ENCODE measurements around the gene VDR.
A peak's percentile ranks its signal among the peaks of the same experiment; 100 is the strongest.

VDR gene

DNA sequence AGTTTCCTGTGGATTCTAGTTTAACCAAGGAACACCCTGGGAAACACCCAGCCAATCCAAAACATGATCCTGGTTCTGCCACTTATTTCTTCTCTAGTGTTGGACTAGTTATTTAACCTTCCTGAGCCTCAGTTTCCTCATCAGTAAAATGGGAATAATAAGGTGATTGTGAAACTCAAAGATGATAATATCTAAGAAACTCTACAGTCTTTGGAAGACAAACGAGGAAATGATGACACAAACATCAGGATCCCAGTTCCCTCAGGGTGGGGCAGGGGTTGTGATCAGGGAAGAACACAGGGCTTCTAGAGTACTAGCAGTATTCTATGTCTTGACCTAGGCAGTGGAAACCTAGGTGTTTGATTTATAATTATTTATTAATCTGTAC lies 40.5 kb upstream of the VDR start:
- no peaks in the 10 kb centered on the region for H3K36me3 ChIP-seq (ENCODE audit: insufficient read depth, insufficient read length, low read length)
- TF ChIP-seq ZNF274 (IDR thresholded peaks at IDR 0.05; ENCODE audit: low read depth, low read length) = no peak
- TF ChIP-seq SUZ12 (IDR thresholded peaks at IDR 0.05; ENCODE audit: extremely low read depth, insufficient read depth, insufficient read length) = no peak
- no peak for TF ChIP-seq YY1 (IDR thresholded peaks at IDR 0.05; ENCODE audit: insufficient read depth, insufficient read length)
- H3K4me1 ChIP-seq (ENCODE audit: insufficient read depth, insufficient read length) = peaks cover 14% of the 10 kb centered on the region
- no peaks in the 10 kb centered on the region for H3K9me3 ChIP-seq (ENCODE audit: insufficient read depth, low read length)
- H3K4me3 ChIP-seq (ENCODE audit: insufficient read length, low read depth) = no peak overlapping the region
- H3K9ac ChIP-seq (ENCODE audit: insufficient read length, low read depth) = no peak overlapping the region
- H3K27me3 ChIP-seq (ENCODE audit: insufficient read depth, insufficient read length) = peaks cover 35% of the 10 kb centered on the region
- DNase-seq (ENCODE audit: low read depth, low spot score) = no peak

DNA sequence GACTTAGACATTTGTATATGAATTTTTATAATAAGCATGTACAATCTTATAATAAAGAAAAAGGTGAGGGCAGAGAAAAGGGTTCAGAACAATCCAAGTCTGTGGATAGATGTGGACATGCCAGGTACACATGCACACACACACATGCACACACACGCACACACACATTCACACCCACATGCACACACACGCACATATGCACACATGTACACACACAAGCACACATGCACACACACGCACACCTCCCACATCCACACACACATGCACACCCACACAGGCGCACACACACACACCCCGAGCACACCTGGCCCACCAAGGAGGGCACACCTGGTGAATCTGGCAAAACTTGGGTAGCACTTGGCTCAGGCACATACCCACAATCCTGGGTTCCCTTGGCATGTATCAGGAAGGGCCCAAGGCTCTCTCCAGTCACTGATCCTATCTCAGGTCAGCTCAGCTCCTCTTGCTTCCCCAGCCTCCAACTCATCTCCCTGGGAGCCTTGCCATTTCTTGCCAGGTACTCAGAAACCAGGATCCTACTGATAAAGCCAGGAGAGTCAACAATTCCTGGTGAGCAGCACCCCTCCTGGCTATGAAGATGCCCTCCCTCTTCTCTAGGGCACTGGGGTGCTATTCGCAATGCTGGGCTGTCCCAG lies 40.0 kb upstream of the VDR start:
- no peak for TF ChIP-seq SUZ12 (IDR thresholded peaks at IDR 0.05; ENCODE audit: extremely low read depth, insufficient read depth, insufficient read length)
- no peak for TF ChIP-seq ZNF274 (IDR thresholded peaks at IDR 0.05; ENCODE audit: low read depth, low read length)
- no peak for TF ChIP-seq YY1 (IDR thresholded peaks at IDR 0.05; ENCODE audit: insufficient read depth, insufficient read length)
- peaks cover 35% of the 10 kb centered on the region for H3K27me3 ChIP-seq (ENCODE audit: insufficient read depth, insufficient read length)
- peaks cover 14% of the 10 kb centered on the region for H3K4me1 ChIP-seq (ENCODE audit: insufficient read depth, insufficient read length)
- no peak overlapping the region for H3K4me3 ChIP-seq (ENCODE audit: insufficient read length, low read depth)
- H3K9ac ChIP-seq (ENCODE audit: insufficient read length, low read depth) = no peak overlapping the region
- no peak for DNase-seq (ENCODE audit: low read depth, low spot score)
- H3K9me3 ChIP-seq (ENCODE audit: insufficient read depth, low read length) = no peaks in the 10 kb centered on the region
- H3K36me3 ChIP-seq (ENCODE audit: insufficient read depth, insufficient read length, low read length) = no peaks in the 10 kb centered on the region

GRCh38 chr12:47943623-47944340 lies 39.0 kb upstream of the VDR start:
- Histone ChIP-seq H3K9ac (ENCODE audit: insufficient read length, low read depth) (no peak overlapping the region), H3K4me3 (ENCODE audit: insufficient read length, low read depth) (no peak overlapping the region), H3K4me1 (ENCODE audit: insufficient read depth, insufficient read length) (peaks cover 9% of the 10 kb centered on the region), H3K27me3 (ENCODE audit: insufficient read depth, insufficient read length) (peaks cover 32% of the 10 kb centered on the region), H3K36me3 (ENCODE audit: insufficient read depth, insufficient read length, low read length) (no peaks in the 10 kb centered on the region), H3K9me3 (ENCODE audit: insufficient read depth, low read length) (no peaks in the 10 kb centered on the region)
- no peak for TF ChIP-seq SUZ12 (IDR thresholded peaks at IDR 0.05; ENCODE audit: extremely low read depth, insufficient read depth, insufficient read length)
- no peak for DNase-seq (ENCODE audit: low read depth, low spot score)

- H3K4me3 ChIP-seq (ENCODE audit: insufficient read length, low read depth) = no peak overlapping the region
- DNase-seq (ENCODE audit: low read depth, low spot score) = no peak
- no peaks in the 10 kb centered on the region for H3K36me3 ChIP-seq (ENCODE audit: insufficient read depth, insufficient read length, low read length)
- H3K9me3 ChIP-seq (ENCODE audit: insufficient read depth, low read length) = no peaks in the 10 kb centered on the region
- peaks cover 5% of the 10 kb centered on the region for H3K4me1 ChIP-seq (ENCODE audit: insufficient read depth, insufficient read length)
- no peak overlapping the region for H3K9ac ChIP-seq (ENCODE audit: insufficient read length, low read depth)
- peaks cover 28% of the 10 kb centered on the region for H3K27me3 ChIP-seq (ENCODE audit: insufficient read depth, insufficient read length)
- TF ChIP-seq ZNF274 (IDR thresholded peaks at IDR 0.05; ENCODE audit: low read depth, low read length) (no peak), SUZ12 (IDR thresholded peaks at IDR 0.05; ENCODE audit: extremely low read depth, insufficient read depth, insufficient read length) (no peak), YY1 (IDR thresholded peaks at IDR 0.05; ENCODE audit: insufficient read depth, insufficient read length) (no peak)
Measured at GRCh38 chr12:47942614-47943225, 37.9 kb upstream of the VDR start.

- TF ChIP-seq YY1 (IDR thresholded peaks at IDR 0.05; ENCODE audit: insufficient read depth, insufficient read length) = no peak
- no peak for TF ChIP-seq SUZ12 (IDR thresholded peaks at IDR 0.05; ENCODE audit: extremely low read depth, insufficient read depth, insufficient read length)
- TF ChIP-seq ZNF274 (IDR thresholded peaks at IDR 0.05; ENCODE audit: low read depth, low read length) = no peak
- no peaks in the 10 kb centered on the region for H3K9me3 ChIP-seq (ENCODE audit: insufficient read depth, low read length)
- DNase-seq (ENCODE audit: low read depth, low spot score) = peak; percentile 16
- H3K9ac ChIP-seq (ENCODE audit: insufficient read length, low read depth) = no peak overlapping the region
- peaks cover 3% of the 10 kb centered on the region for H3K4me1 ChIP-seq (ENCODE audit: insufficient read depth, insufficient read length)
- no peaks in the 10 kb centered on the region for H3K36me3 ChIP-seq (ENCODE audit: insufficient read depth, insufficient read length, low read length)
- no peak overlapping the region for H3K4me3 ChIP-seq (ENCODE audit: insufficient read length, low read depth)
- H3K27me3 ChIP-seq (ENCODE audit: insufficient read depth, insufficient read length) = peaks cover 28% of the 10 kb centered on the region
Measured at GRCh38 chr12:47941871-47942613, 37.2 kb upstream of the VDR start.

GRCh38 chr12:47941475-47941780 lies 36.6 kb upstream of the VDR start:
- no peaks in the 10 kb centered on the region for H3K9me3 ChIP-seq (ENCODE audit: insufficient read depth, low read length)
- TF ChIP-seq ZNF274 (IDR thresholded peaks at IDR 0.05; ENCODE audit: low read depth, low read length) (no peak), YY1 (IDR thresholded peaks at IDR 0.05; ENCODE audit: insufficient read depth, insufficient read length) (no peak), SUZ12 (IDR thresholded peaks at IDR 0.05; ENCODE audit: extremely low read depth, insufficient read depth, insufficient read length) (no peak)
- H3K4me3 ChIP-seq (ENCODE audit: insufficient read length, low read depth) = no peak overlapping the region
- H3K36me3 ChIP-seq (ENCODE audit: insufficient read depth, insufficient read length, low read length) = no peaks in the 10 kb centered on the region
- H3K9ac ChIP-seq (ENCODE audit: insufficient read length, low read depth) = no peak overlapping the region
- peaks cover 2% of the 10 kb centered on the region for H3K4me1 ChIP-seq (ENCODE audit: insufficient read depth, insufficient read length)
- peaks cover 28% of the 10 kb centered on the region for H3K27me3 ChIP-seq (ENCODE audit: insufficient read depth, insufficient read length)
- DNase-seq (ENCODE audit: low read depth, low spot score) = no peak

Measured in NT2/D1 (cell line).